Measurements from ENCODE around the gene MRPS27.
"Not testable (repeated sequence)": the region's sequence is repeated elsewhere in the genome, so short reads cannot be mapped to it uniquely, and the experiment has no call there.

The MRPS27 gene

DNA sequence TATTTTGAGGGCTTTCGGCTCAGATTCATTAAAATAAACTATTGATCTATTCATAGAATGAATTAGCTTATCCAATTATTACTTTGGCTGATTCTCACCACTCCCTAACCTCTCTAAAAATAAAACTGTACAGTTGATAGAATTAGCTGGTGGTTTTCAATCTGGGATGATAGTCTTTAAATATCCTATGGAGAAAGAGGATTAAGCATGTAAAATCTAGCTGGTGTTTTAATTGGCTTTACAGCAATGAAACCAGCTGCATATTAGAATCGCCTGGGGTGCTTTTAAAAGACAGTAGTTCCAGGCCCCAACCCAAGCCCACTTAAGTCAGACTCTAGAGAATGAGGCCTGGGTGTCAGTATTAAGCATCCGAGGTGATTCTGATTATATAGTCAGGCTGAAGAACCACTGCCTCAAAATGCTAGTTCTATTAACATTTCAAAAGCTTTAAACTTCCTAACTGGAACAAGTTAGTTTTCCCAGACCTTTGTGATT is 117.7 kb downstream of the MRPS27 start:
- no peak for DNase-seq (ENCODE audit: low read depth)

DNA sequence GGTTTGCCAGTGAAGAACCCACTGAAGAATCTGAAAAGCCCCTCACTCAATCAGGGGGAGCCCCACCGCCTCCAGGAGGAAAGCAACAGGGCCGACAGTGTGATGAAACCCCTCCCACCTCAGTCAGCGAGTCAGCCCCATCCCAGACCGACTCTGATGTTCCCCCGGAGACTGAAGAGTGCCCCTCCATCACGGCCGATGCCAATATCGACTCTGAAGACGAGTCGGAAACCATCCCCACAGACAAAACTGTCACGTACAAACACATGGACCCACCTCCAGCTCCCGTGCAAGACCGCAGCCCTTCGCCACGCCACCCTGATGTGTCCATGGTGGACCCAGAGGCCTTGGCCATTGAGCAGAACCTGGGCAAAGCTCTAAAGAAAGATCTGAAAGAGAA is 120.4 kb downstream of the MRPS27 start:
- no peak for DNase-seq (ENCODE audit: low read depth)

DNA sequence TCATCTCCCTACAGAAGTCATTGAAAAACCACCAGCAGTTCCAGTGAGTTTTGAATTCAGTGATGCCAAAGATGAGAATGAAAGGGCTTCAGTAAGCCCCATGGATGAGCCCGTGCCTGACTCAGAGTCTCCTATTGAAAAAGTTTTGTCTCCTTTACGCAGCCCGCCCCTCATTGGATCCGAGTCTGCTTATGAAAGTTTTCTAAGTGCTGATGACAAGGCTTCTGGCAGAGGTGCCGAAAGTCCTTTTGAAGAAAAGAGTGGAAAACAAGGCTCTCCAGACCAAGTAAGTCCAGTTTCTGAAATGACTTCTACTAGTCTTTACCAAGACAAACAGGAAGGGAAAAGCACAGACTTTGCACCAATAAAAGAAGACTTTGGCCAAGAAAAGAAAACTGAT is 122.6 kb downstream of the MRPS27 start:
- DNase-seq (ENCODE audit: low read depth), result no peak

DNA sequence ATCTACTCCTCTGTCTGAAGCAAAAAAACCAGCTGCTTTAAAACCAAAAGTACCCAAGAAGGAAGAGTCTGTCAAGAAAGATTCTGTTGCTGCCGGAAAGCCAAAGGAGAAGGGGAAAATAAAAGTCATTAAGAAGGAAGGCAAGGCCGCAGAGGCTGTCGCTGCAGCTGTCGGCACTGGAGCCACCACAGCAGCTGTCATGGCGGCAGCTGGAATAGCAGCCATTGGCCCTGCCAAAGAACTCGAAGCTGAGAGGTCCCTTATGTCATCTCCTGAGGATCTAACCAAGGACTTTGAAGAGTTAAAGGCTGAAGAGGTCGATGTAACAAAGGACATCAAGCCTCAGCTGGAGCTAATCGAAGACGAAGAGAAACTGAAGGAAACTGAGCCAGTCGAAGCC is 124.5 kb downstream of the MRPS27 start:
- no peak for DNase-seq (ENCODE audit: low read depth)

DNA sequence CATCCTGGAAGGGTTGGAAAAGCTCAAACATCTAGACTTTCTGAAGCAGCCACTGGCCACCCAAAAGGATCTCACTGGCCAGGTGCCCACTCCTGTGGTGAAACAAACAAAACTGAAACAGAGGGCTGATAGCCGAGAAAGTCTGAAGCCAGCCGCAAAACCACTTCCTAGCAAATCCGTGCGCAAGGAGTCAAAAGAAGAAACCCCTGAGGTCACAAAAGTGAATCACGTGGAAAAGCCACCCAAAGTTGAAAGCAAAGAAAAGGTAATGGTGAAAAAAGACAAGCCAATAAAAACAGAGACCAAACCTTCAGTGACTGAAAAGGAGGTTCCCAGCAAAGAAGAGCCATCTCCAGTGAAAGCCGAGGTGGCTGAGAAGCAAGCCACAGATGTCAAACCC is 125.2 kb downstream of the MRPS27 start:
- DNase-seq (ENCODE audit: low read depth), result no peak

DNA sequence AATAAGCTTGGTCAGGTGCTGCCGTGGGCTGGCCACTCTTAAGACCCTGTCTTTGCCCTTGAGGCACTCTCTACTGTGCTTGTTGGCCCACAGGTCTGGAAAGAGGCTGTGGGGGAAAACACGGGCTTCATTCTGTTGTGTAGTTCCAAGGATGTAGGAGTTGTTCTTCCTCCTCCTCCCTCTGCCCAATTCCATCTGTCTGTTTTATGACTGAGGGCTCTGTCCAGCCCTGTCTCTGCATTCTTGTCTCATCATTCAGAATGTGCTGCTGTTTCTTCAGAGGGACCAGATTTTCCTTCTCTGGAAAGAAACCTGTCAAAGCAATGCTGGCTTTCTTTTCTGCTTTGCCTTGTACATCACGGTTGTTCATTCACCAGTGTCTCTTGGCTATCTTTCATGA is 128.6 kb downstream of the MRPS27 start:
- DNase-seq (ENCODE audit: low read depth), result no peak

DNA sequence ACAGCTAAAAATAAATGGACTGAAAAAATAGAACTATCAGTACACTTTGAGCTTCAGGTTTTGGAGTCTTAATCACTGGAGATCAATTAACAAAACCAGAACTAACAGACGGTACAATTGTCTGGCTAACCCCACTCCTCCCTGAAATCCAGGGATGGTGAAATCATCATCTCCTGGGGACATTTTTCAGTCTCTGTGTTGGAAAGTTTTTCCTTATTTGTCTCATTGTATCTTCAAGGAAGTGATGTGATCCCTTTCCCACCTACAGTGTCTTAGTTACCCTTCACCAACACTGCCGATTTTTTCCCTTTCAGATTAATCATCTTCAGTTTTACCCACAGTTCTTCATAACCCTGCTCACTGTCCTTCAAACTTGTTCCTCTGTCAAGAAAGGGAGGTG is 130.9 kb downstream of the MRPS27 start:
- no peak for DNase-seq (ENCODE audit: low read depth)

DNA sequence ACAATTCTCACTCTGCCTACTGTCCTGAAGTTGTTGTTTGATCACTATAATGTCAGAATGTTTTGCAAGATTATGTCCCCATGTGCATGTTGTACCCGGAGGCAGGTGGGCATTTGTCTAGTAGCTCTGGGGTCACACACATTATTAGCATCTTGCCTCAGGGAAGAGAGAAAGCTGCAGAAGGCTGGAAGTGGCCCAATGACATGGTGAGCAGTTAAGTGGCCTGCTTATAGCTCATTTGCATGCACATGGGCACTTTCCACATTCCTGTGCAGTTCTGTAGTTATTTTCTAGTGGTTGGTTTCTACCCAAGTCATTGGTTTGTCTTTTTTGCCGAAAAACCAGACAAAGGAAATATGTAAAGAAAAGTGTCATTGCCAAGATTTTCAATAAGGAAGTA is 131.9 kb downstream of the MRPS27 start:
- no peak for DNase-seq (ENCODE audit: low read depth)

DNA sequence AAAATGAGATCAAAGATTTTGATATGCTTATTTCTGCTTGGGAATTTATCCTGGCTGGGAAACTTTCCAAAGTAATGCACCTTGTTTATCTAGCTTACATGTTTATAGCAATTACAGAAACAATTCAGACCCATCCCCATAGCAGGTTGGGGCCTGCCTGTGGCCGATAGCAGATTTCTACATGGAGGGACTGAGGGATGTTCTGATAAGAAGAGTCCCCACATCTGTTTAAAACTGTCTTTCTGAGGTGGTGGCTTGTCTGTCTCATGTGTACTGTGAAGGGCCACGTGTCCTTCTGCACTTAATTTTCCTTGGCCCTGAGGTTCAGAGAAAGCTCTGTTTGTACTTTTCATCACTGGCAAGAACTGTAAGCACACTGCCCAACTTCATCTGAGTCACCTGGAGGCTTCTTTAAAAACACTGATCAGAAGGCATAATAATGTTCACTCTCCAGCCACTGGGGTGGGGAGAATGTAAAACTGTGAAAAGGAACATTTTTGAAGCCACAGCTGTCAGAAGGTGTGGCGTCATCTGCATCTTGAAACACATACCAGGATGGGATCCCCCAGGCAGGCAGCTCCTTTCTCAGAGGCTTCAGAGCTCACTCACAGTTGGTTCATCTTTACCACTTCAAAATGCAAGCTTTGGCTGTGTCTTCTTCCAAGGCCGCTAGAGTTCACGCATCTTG is 132.5 kb downstream of the MRPS27 start:
- DNase-seq (ENCODE audit: low read depth), result no peak

DNA sequence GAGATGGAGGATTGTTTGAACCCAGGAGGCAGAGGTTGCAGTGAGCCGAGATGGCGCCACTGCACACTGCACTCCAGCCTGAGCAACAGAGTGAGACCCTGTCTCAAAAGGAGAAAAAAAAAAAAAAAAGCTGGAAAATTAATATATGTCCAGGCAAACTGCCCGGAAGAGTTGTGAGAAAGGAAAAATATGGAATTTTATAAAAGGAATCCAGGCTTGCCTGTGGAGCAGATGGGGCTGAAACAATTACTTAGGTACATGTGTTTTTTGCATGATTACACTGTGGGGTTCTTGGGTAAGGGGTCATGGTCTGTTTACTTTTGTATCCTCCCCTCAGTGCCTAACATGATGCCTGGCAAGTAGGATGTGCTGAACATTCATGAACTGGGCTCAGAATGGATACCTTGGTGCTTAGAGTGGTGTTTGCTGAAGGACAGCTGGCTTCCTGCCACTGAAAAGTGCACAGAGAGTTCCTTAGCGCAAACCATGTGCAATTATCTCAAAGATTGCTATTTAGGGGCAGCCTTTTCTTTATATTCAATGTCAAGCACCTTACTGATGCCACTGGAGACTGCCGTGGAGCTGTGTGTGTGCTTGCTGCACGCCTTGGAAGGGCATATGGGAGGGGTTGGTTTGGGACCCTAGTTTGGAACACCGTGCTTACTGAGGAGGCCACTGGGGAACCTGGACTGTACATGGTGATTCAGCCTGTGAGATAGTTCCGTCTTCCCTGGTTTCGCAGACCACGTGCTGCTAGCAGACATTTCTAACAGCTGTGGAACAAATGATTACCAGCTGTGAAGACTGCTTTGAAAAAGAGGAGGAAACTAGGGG is 134.3 kb downstream of the MRPS27 start:
- no peak for DNase-seq (ENCODE audit: low read depth)

DNA sequence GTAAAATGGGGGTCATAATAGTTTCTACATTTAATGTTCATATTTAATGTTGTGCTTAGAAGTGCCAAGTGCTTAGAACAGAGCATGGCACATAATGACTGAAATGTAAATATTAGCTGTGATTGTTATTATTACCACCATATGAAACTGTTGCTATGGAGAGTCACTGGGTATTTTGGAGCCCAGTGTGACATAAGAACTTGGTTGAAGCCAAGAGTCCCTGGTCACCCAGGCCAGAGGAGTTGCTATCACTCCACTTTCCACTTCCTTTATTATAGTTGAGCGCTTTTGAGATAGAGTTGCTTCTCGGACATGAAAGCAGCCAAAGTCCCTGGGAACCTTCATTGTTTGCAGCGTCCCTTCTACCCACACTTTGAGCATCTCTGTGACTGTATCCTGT is 135.6 kb downstream of the MRPS27 start:
- no peak for DNase-seq (ENCODE audit: low read depth)

DNA sequence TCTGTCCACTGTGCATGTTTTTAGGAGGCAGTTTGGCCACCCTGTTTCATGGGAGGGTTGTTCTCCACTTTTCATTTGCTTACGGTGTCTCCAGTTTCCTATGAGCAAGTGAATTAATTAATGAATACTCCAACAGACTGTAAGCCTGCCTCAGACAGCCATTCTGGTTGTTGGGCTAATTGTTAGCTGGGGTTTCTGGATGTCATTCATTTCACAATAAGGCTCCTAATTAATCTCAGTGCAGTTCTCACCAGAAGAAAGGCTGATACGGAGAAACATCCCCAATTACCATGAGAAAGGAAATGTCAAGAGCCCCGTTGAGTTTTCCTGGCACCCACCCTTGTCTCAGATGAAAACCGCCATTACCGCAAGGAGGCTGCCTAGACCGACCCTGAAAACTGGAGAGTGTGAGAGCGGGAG is 136.9 kb downstream of the MRPS27 start:
- DNase-seq (ENCODE audit: low read depth), result no peak

DNA sequence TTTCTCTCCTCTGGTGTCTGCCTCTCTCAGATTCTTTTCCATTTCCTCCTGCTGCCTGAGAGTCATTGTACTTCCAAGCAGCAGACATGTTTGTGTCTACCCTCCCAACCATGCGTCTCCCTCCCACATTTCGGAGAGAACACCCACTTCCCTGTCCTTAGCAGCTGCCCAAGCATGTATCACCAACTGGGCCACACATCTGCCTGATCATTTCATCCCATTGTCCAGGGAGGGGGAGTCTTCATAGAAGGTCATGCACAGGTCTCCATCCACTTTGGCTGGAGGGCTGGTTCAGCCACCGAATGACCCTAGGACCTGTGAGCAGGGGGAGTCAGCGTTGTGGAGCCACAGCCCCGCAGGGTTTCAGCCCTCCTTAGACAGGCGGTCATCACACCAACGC is 137.4 kb downstream of the MRPS27 start:
- no peak for DNase-seq (ENCODE audit: low read depth)

DNA sequence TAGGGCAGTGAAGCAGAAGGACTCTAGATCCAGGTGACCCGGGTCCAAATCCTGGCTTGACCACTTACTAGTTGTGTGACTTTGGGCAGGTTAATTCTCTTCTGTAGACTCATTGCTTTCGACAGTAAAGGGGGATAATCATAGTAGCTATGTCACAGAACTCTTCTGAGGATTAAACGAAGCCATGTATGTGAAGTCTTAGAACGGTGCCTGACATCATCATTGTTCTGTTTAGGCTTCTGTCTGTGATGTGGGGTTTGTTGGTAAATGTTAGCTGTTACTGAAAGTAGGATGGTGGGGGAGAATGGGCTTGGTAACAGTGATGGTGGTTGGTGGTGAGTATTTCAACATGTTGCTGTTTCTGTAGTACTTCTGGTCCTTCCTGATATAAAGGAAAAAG is 139.1 kb downstream of the MRPS27 start:
- no peak for DNase-seq (ENCODE audit: low read depth)

DNA sequence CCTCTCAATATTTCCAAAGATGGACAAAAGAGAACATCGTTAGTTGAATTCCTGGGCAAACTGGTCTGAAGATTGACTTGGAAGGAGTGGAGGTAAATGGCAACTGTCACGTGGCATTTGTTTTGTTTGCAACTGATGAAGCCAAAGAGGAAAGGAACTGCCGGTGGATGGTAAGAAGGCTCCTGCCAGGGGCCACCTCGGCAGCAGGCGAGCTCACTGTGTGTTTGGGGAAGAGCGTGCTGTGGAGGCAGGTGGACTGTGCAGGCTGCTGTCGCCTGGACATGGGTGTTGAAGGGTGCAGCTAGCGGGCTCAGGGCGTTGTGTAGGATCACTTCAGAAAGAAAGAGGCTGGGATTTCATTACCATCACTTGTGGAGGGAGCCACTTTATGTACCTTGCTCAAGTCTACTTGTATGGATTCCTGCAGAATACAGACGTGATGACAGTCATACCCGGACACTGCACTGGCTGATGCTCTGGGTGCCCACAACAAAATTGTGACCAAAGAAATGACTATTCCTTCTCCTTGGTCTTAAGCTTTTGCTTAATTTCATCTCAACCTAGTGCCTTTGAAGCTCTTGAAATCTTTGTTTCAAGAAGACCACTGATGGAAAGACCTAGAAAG is 140.1 kb downstream of the MRPS27 start:
- no peak for DNase-seq (ENCODE audit: low read depth)

DNA sequence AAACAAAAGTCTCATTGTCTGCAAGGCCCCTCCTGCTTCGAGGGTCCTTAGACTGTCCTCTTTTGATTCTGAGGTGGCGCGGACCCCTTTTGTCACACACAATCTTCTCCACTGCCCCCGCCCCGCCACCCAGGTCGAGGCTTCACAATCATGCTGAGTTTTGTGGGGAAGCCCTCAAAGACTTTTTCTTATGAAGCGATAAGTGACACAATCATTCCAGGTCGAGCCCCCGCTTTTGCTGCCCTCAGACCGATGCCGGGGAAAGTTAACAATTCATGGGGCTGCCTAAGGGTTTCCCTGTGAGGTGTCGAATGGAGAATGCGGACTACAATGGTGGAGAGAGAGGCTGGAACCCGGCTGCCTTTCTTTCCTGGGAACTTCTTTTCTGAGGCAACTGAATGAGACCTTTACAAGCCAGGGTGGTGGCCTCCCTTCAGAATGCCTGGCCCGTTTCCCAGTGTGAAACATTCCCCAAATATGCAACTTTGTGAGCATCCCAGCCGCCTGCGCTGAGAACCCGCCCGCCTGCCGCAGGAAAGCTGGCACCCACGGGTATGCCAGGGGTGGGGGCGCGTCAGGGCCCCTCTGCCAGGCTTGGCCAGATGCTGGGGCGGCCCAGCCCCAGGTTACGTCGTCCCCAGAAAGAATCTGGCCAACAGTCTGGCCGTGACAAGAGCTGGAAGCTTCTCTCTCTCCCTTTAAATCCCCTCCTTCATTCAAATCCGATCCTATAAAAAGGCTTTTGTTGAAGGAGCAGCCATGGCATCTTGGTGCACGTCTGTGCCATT is 140.8 kb downstream of the MRPS27 start:
- DNase-seq (ENCODE audit: low read depth), result no peak

DNA sequence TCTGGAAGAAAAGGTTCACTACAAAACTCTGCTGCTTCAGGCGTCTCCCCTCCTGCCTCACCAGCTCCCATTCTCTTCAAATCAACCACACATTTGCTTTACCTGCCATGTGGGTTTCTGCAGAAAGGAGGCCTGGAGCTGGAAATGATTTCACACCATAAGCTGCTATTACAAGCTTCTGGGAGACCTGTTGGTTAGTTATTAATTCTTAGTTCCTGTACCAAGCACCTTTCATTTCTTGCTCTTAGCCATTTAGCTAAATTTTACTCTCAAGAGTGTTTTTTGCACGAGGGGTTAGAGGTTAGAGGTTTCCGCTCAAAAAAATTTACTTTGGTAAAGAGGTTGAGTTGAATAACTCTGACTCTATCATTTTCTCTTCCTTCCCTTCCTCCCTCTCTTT is 142.5 kb downstream of the MRPS27 start:
- no peak for DNase-seq (ENCODE audit: low read depth)

DNA sequence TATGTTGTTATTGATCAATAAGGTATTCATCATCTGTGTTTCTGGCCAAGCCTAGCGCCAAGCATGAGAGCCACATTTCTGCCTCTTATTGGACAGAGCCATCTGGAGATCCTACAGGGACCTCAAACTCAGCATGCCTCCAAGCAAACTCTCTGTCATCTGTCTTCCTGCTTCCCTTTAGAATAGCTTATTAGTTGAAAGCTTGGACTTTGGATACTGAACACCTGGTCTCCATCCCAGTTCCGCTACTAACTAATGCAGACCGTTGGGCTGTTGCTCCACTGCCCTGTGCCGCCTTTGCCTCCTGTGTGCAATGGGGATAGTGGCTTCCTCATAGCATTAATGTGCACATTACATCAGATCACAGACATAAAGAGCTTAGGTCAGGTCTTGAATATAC is 147.3 kb downstream of the MRPS27 start:
- DNase-seq (ENCODE audit: low read depth), result no peak

DNA sequence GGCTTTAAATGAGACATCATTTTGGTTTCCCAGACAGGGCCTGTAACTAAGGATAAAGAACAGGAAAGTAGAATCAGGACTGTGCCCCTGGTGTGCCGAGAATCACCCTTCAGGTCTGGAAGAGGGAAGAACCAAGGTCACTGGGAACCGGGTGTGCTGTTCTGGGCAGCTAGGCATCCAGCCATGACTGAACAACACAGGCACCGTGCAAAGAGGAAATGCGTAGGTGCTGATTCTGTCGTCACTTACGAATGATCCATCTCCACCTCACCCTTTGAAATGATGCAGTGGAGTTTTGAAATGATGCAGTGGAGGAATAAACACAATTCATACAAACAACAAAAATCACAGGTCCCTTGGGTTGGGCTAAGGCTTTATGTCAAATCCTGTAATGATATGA is 148.4 kb downstream of the MRPS27 start:
- no peak for DNase-seq (ENCODE audit: low read depth)

DNA sequence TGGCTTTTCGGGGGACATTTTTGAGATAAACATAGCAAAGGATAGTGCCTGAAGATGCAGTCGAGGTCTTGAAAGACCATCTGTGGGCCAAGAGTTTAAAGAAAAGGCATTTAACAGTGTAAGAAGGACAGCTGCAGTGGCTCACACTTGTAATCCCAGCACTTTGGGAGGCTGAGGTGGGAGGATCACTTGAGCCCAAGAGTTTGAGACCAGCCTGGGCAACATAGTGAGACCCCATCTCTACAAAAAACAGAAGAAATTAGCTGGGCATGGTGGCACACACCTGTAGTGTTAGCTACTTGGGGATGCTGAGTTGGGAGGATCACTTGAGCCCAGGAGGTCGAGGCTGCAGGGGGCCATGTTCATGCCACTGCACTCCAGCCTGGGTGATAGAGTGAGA is 148.9 kb downstream of the MRPS27 start:
- DNase-seq (ENCODE audit: low read depth), result not testable (repeated sequence)

DNA sequence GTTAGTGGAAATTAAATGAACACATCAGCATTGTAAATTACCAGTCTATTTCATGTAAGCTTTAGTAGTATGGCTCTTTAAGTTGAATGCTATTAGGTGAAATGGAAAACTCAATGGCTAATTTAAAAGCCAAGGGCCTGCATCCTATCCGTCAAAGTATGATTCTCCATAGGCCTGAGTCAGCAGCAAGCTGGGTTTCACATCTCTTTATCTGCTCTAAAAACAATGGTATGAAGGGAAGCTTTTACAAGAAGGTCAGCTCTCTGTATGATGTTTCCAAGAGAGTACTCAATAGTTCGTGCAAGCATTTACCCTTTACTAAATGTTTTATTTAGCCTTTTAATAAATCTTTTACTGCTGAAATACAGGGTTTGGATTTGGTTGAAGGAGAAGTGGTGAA is 149.9 kb downstream of the MRPS27 start:
- no peak for DNase-seq (ENCODE audit: low read depth)
